ENCODE results near the gene TDRD6. TPM values are rescaled to one million over a fixed set of nuclear protein-coding genes. Genes with fewer than 3 reads are reported as not detected.

The TDRD6 gene
- total RNA-seq, 1 experiment from 2014 or later: 0.57 TPM

DNA sequence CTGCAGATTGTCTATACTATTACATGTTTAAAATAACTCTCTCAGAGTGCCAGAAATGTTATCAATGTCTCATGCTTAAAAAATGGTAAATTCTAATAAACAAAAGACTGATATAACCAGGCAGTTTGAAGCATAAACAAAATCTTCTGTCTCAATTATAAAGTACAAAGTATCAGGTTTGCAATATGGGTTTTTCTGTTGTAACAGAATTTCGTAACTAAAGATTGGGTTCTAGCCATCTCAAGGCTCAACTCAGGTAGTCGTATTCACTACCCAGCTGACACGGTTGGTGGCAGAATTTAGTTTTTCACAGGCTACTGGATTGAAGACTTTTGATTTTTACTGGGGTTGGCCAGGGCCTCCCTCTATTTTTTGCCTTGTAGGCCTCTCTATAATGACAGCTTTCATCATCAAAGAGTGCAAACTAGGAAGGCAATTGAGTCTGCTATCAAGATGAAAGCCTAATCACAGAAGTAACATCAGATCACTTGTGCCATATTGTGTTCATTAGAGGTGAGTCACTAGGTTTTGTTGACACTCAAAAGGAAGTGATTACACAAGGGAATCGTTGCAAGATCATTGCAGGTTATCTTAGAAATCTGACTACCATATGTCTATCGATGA, 38.7 kb upstream of the TDRD6 start (continued):
- TF ChIP-seq, protein P1, sequence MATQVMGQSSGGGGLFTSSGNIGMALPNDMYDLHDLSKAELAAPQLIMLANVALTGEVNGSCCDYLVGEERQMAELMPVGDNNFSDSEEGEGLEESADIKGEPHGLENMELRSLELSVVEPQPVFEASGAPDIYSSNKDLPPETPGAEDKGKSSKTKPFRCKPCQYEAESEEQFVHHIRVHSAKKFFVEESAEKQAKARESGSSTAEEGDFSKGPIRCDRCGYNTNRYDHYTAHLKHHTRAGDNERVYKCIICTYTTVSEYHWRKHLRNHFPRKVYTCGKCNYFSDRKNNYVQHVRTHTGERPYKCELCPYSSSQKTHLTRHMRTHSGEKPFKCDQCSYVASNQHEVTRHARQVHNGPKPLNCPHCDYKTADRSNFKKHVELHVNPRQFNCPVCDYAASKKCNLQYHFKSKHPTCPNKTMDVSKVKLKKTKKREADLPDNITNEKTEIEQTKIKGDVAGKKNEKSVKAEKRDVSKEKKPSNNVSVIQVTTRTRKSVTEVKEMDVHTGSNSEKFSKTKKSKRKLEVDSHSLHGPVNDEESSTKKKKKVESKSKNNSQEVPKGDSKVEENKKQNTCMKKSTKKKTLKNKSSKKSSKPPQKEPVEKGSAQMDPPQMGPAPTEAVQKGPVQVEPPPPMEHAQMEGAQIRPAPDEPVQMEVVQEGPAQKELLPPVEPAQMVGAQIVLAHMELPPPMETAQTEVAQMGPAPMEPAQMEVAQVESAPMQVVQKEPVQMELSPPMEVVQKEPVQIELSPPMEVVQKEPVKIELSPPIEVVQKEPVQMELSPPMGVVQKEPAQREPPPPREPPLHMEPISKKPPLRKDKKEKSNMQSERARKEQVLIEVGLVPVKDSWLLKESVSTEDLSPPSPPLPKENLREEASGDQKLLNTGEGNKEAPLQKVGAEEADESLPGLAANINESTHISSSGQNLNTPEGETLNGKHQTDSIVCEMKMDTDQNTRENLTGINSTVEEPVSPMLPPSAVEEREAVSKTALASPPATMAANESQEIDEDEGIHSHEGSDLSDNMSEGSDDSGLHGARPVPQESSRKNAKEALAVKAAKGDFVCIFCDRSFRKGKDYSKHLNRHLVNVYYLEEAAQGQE (IDR thresholded peaks at IDR 0.05; ENCODE audit: low read depth): no peak
- TF ChIP-seq CBX3 (IDR thresholded peaks at IDR 0.05; ENCODE audit: low read depth): peak; percentile 88

DNA sequence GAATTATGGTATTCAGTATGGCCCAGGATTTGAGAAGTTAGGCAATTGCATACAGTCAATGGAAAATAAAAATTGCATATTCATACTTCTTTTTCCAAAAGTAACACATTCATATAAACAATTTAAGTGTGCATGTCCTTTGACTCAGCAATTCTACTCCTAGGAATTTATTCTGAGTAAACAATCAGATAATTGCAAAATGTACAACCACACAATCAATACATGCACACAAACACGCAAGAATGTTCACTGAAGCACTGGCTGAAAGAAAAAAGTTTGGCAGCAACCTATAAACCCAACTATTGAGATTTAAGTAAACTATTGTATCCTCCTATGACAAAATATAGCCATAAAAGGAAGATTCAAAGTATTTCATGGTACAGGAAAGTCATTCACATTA, 36.7 kb upstream of the TDRD6 start:
- no TSS peak for BruUV-seq (replicated peaks)
- Histone ChIP-seq H2AFZ (ENCODE audit: low read depth, low read length, poor library complexity, severe bottlenecking) (no peak overlapping the region), H3K4me3 (replicated peaks in 1 of 2; ENCODE audit: low read depth in 1 of 2, low read length in 2 of 2) (no peak overlapping the region), H3K27me3 (ENCODE audit: insufficient read depth, low read length) (no peaks in the 10 kb centered on the region), H3K4me1 (ENCODE audit: control insufficient read depth in 1 of 2, insufficient read depth in 2 of 2, low read length in 2 of 2) (peaks cover 3 to 28% of the 10 kb centered on the region in 2 experiments; a peak in 2 of 4 replicates), H3K4me2 (ENCODE audit: low read length) (no peak overlapping the region), H4K20me1 (ENCODE audit: insufficient read depth) (no peaks in the 10 kb centered on the region), H3K9me2 (ENCODE audit: insufficient read depth) (no peaks in the 10 kb centered on the region), H3K36me3 (ENCODE audit: control insufficient read depth in 1 of 2, insufficient read depth in 2 of 2, low read length in 2 of 2) (no peaks in the 10 kb centered on the region), H3K9ac (ENCODE audit: low read length) (no peak overlapping the region), H3K9me3 (ENCODE audit: control insufficient read depth in 1 of 2, insufficient read depth in 1 of 2, low read depth in 1 of 2, low read length in 2 of 2) (no peaks in the 10 kb centered on the region), H3K27ac (ENCODE audit: low read depth, low read length) (no peak overlapping the region), H3K79me2 (ENCODE audit: insufficient read depth, low read length) (no peaks in the 10 kb centered on the region)
- ChIA-PET RAD21 (ENCODE audit: low non-redundant PET in 1 of 2, low total read pairs in 2 of 2, uncharacterized antibody in 2 of 2, unreplicated experiment in 2 of 2) (no interaction called here), POLR2A (no interaction called here), CTCF (no interaction called here)
- ATAC-seq: no peak
- intact Hi-C loops (cut with micrococcal nuclease): loop anchor here (5.0 kb wide), 1 partner anchor 396 kb away; no protein-coding TSS in a partner anchor
- DNase-seq (ENCODE audit: low read depth, low spot score): no peak
- TF ChIP-seq EGR1 (IDR thresholded peaks at IDR 0.05; ENCODE audit: low read depth) (no peak), SRF (IDR thresholded peaks at IDR 0.05; ENCODE audit: low read depth) (no peak), ELF1 (IDR thresholded peaks at IDR 0.05; ENCODE audit: borderline replicate concordance, low read depth) (no peak), POLR2AphosphoS5 (IDR thresholded peaks at IDR 0.05; ENCODE audit: low read depth, low read length) (no peak), FOSL1 (IDR thresholded peaks at IDR 0.05; ENCODE audit: low read depth) (no peak), CEBPB (IDR thresholded peaks at IDR 0.05; ENCODE audit: low read depth) (no peak), SP1 (IDR thresholded peaks at IDR 0.05; ENCODE audit: low read depth) (no peak), EZH2phosphoT487 (IDR thresholded peaks at IDR 0.05; ENCODE audit: borderline replicate concordance) (no peak)
- TF ChIP-seq, protein P2, sequence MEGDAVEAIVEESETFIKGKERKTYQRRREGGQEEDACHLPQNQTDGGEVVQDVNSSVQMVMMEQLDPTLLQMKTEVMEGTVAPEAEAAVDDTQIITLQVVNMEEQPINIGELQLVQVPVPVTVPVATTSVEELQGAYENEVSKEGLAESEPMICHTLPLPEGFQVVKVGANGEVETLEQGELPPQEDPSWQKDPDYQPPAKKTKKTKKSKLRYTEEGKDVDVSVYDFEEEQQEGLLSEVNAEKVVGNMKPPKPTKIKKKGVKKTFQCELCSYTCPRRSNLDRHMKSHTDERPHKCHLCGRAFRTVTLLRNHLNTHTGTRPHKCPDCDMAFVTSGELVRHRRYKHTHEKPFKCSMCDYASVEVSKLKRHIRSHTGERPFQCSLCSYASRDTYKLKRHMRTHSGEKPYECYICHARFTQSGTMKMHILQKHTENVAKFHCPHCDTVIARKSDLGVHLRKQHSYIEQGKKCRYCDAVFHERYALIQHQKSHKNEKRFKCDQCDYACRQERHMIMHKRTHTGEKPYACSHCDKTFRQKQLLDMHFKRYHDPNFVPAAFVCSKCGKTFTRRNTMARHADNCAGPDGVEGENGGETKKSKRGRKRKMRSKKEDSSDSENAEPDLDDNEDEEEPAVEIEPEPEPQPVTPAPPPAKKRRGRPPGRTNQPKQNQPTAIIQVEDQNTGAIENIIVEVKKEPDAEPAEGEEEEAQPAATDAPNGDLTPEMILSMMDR (IDR thresholded peaks at IDR 0.05 in 2 of 3, conservative IDR thresholded peaks at IDR 0.05 in 1 of 3; ENCODE audit: borderline replicate concordance in 1 of 3, insufficient read depth in 1 of 3, low read depth in 2 of 3, low read length in 2 of 3): no peak
- TF ChIP-seq, protein P1 (IDR thresholded peaks at IDR 0.05; ENCODE audit: low read depth): no peak
- TF ChIP-seq, protein P3, sequence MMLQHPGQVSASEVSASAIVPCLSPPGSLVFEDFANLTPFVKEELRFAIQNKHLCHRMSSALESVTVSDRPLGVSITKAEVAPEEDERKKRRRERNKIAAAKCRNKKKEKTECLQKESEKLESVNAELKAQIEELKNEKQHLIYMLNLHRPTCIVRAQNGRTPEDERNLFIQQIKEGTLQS (IDR thresholded peaks at IDR 0.05): no peak
